SIG-M5 treated with dmso at 0.1 percent for 504 hours (cell line): ENCODE measurements around the gene TNKS1BP1.
"Not testable (repeated sequence)": the region's sequence is repeated elsewhere in the genome, so short reads cannot be mapped to it uniquely, and the experiment has no call there.

Source experiments
- DNase-seq: peaks from one replicate; lab custom pipeline; 2025; ENCODE audit not compliant: unreplicated experiment; lab: John Stamatoyannopoulos, UW

Gene TNKS1BP1

DNA sequence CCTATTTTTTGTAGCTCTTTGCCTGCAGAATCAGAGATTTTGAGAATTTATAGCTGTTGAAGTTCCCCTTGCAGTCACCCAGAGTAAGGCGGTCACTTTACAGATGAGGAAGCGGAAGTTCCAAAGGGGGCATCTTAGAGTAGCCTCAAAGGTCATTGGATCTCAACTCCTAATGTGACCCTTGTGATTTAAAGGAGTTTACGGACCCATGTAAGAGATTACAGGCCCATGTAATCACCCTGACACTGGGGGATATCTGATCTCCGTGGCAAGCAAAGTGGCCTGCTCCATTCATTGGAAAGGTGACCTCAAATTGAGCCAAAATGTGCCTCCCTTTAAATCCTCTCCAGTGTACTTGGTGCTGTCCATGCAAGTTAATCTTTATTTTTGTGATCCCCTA, 29.1 kb upstream of the TNKS1BP1 start:
- DNase-seq: no peak

DNA sequence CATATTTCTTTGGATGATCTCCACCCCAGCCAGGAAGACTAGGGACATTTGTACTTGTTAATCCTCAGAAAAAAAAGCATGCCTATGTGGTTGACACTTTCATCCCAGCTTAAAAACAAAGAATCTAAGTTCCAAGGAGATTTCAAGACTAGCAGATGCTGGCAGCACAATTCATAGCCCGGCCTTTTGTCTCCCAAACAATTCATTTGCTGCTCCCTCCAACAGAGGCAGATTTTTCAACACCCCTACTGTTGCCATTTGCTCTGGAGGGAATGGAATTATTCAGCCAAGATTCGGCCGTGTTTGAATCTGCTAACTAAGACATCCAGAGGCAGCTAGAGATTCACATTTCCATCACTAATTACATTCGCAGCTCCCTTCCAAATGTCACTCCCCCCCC, 28.7 kb upstream of the TNKS1BP1 start:
- DNase-seq: no peak

DNA sequence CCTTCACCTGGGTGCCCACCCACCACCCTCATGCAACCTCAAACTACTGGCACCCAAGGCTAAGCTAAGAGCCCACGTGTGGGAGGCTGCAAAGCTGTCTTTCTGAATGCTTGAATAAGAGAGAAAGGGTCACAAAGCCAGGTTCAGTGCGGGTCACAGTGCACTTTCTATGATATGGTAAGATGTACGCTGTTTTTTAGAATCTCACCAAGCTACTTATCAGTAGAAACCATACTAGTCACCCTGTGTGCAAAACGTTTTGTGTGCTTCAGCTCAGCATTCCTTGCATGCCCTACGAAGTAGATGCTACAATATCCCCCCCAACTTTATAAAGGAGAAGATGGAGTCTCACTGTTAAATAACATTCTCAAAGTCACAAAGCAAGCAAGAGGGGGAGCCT, 28.3 kb upstream of the TNKS1BP1 start:
- no peak for DNase-seq

DNA sequence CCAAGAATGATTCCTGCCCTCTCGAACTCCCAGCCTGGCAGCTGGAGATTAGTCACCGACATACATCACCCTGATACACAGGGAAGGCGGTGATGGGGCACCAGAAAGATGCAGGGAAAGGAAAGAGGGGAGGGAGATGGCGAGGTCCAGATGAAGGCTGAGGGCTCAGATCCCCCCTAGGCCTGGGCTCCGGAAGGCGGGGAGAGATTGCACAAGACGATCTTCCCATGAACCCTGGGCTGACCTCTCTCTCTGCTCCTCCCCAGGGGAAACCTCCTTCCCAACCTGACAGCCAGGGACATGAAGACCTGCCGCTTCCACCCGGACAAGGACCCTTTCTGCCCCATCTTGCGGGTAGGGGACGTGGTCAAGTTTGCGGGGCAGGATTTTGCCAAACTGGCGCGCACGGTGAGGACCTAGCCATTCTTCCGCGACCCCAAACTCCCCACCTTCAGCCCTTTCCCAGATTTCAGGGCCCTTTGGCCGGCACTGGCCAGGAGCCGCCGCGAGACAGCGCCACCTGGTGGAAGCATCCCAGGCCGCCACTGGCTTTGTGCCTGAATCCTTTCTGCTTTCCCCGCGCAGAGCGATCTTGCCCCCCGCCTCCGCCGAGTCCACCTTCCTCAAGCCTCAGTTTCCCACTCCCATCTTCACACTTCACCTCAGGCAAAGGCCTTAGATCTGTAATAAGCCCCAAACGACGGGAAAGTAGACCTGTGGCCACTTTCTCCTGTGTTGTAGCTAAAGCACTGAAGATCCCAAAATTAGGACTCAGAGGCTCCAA, 24.9 kb upstream of the TNKS1BP1 start:
- no peak for DNase-seq

DNA sequence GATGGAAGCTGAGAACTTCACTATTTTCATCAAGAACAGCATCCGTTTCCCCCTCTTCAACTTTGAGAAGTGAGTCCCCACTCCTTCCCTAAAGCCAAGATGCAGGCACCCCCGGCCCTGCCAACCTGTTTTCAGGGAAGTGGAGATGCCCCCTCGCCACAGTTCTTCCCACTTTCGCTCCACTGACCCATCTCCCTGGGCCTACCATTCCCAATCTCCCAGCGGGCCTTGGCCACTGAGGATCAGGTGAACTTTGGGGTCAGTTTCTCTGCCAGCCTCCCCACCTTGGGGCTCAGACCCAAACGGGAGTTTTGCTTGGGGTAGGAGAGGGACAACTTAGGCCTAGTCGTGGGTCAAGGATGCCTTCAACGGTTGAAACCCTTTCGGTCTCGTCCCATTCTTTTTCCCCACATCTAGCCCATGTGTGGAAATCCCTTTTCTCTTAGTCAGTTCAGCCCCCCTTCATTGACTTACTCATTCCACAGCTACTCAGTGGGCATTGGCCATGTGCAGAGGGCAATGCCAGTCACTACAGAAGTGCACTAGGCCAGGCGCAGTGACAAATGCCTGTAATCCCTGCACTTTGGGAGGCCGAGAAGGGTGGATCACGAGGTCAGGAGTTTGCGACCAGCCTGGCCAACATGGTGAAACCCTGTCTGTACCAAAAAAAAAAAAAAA, 24.0 kb upstream of the TNKS1BP1 start:
- DNase-seq: no peak

DNA sequence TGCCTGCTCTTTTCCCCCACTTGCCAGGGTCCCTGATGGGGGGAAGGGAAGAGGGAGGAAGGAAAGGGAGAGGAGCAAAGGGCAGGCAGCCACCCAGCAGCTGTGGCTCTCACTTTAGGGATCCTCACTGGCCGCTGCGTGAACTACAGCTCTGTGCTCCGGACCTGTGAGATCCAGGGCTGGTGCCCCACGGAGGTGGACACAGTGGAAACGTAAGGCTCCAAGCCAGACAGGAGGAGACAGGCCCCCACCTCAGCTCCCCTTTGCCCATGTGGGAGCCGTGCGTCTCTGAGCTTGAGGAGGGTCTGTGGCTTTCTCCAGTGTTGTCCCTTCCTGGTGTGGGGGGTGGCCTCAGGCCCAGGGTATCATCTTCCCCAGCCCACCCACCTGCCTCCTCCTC, 23.3 kb upstream of the TNKS1BP1 start:
- no peak for DNase-seq

DNA sequence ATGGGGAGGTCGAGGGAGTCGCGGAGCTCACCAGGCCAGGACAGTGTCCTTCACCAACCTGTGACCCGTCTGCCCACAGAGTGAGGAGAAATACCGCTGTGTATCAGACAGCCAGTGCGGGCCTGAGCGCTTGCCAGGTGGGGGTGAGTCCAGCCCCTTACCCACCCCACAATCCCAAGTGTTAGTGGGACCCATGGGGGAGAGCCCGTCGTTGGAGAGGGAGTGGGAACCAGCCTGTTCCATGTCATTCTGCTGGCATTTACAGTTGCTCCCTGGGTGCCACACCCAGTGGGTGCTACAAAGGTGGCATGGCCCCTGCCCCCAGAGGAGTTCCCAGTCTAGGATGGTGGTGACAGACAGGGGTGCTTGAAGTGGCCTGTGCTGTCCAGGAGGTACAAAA, 22.6 kb upstream of the TNKS1BP1 start:
- DNase-seq: no peak

- peak; percentile 70 for DNase-seq
These were observed 20.9 kb upstream of the TNKS1BP1 start for GRCh38 chr11:57345555-57346211.

- no peak for DNase-seq
These were observed 20.1 kb upstream of the TNKS1BP1 start for GRCh38 chr11:57344826-57345225.

DNA sequence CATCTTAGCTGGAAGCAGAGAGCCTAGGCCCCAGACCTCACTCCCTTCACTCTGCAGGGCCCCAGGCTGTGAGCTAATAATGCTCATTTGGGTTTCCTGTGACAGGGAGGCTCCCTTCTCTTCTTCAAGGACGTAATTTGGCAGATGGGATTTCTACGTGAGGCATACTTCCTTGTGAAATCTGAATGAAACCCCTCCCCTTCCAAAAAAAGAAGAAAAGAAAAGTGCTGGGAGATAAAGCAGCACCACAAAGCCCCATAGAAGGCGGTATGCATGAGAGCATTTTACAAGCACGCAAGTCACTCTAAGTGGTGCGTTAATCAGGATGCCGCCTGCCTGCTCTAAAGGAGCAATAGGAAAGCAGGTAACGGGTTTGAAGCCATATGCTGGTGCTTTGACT, 19.1 kb upstream of the TNKS1BP1 start:
- DNase-seq: peak; percentile 34

GRCh38 chr11:57342702-57343101, 17.9 kb upstream of the TNKS1BP1 start:
- no peak for DNase-seq

GRCh38 chr11:57341250-57341808, 16.6 kb upstream of the TNKS1BP1 start:
- no peak for DNase-seq

GRCh38 chr11:57340039-57340615, 15.4 kb upstream of the TNKS1BP1 start:
- no peak for DNase-seq

DNA sequence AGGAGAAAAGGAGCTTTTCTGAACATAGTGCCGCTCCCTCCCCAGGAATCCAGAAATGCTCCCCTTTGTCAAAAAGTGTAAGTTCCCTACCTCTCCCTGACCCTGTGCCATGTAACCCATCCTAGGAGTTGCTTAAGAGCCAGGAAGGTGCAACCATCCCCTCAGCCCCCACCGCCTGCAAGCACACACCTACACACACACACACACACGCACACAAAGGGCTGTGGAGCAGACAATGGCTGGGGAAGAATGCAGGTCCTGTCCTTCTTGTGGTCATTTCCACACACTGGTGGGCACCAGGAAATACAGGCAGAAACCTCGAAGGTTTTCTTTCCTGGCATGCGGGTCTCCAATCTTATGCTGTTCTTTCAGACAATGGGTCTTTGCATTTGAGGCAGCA, 14.6 kb upstream of the TNKS1BP1 start:
- no peak for DNase-seq

GRCh38 chr11:57338142-57338541, 13.4 kb upstream of the TNKS1BP1 start, which contains the start of gene P2RX3:
Gene P2RX3, plus strand, starts transcription at chr11:57338352. Its CDS starts 199 bp downstream, at chr11:57338551.
- DNase-seq: no peak

DNA sequence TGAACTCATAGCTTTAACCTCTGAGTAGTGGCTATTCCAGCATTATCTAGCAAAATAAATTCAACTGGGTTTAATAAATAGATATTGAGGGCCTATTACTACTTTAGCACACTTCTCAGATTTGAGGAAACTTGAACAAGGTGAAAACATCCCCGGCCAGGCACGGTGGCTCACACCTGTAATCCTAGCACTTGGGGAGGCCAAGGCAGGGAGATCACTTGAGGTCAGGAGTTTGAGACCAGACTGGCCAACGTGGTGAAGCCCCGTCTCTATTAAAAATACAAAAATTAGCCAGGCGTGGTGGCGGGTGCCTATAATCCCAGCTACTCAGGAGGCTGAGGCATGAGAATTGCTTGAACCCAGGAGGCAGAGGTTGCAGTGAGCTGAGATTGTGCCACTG, 12.1 kb upstream of the TNKS1BP1 start:
- not testable (repeated sequence) for DNase-seq

- peak; percentile 50 for DNase-seq
These were observed 11.4 kb upstream of the TNKS1BP1 start for GRCh38 chr11:57336111-57336666.

GRCh38 chr11:57335343-57336110, 10.8 kb upstream of the TNKS1BP1 start, which contains the start of gene SSRP1:
Gene SSRP1, minus strand, starts transcription at chr11:57335892. Its CDS starts 771 bp downstream, at chr11:57335121.
- peak; percentile 83 for DNase-seq

DNA sequence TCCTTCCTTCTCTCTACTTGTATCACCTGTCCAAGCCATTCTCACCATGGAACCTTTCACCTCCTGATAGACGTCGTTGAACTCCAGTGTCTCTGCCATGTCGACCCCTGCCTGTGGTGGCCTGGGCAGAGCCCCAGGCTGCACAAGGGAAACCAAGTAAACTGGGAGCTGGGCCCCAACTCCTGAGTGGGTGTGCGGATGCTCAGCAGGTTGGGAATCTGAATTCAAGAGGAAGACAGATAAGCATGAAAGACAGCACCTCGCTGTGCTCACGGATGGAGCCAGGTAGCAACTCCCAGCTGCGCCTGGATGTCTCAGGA, 10.2 kb upstream of the TNKS1BP1 start:
- no peak for DNase-seq

- no peak for DNase-seq
These were observed 8.1 kb upstream of the TNKS1BP1 start for GRCh38 chr11:57332694-57333440.
